ENCODE data around the gene CACNA1D.

DNA sequence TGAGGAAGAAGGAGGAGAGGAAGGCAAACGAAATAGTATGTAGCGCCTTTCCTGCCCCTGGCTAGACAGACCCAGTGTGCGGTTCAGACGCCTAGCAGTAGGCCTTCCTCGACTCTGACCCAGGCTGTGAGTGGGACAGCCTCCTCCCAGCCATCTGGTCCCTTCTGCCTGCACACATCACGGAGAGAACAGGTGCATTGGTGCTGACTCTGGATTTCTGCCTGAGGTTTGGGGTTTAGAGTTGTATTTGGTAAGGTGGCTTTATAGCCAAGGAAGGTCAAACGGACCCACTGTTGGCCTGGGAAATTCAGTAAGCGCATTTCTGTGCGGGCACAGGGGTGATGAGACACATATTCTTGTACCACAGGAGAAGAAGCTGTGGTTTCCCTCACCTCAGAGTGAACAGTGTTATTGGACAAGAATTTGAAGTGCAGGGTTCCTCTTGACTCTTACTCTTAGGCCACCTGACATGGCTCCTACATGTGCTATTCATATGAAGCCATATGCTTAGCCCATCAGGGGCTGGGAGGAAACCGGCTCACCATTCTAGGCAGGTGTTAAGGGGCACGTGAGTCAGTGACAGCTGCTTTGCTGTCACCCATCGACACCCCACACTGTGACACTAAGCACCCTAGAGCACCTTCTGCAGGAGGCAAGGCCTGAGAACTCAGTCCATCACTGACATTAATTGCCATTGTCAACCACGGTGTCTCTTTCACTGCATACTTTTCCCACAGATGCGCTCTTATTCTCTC, 208.5 kb downstream of the CACNA1D start:
- TF ChIP-seq ARNT (IDR thresholded peaks at IDR 0.05) (no peak), NFRKB (IDR thresholded peaks at IDR 0.05) (no peak), FOXK2 (IDR thresholded peaks at IDR 0.05) (no peak), LEF1 (IDR thresholded peaks at IDR 0.05; ENCODE audit: borderline replicate concordance) (no peak), FOXA1 (IDR thresholded peaks at IDR 0.05) (no peak), SP1 (IDR thresholded peaks at IDR 0.05) (no peak), FOXM1 (IDR thresholded peaks at IDR 0.05; ENCODE audit: borderline replicate concordance) (no peak), SUZ12 (IDR thresholded peaks at IDR 0.05) (no peak), TARDBP (IDR thresholded peaks at IDR 0.05) (no peak), BHLHE40 (IDR thresholded peaks at IDR 0.05; ENCODE audit: borderline replicate concordance) (no peak)
- TF ChIP-seq, protein P1, sequence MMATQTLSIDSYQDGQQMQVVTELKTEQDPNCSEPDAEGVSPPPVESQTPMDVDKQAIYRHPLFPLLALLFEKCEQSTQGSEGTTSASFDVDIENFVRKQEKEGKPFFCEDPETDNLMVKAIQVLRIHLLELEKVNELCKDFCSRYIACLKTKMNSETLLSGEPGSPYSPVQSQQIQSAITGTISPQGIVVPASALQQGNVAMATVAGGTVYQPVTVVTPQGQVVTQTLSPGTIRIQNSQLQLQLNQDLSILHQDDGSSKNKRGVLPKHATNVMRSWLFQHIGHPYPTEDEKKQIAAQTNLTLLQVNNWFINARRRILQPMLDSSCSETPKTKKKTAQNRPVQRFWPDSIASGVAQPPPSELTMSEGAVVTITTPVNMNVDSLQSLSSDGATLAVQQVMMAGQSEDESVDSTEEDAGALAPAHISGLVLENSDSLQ (IDR thresholded peaks at IDR 0.05) = no peak

All from HEK293T (cell line).